ENCODE measurements around the gene INTS6.

DNA sequence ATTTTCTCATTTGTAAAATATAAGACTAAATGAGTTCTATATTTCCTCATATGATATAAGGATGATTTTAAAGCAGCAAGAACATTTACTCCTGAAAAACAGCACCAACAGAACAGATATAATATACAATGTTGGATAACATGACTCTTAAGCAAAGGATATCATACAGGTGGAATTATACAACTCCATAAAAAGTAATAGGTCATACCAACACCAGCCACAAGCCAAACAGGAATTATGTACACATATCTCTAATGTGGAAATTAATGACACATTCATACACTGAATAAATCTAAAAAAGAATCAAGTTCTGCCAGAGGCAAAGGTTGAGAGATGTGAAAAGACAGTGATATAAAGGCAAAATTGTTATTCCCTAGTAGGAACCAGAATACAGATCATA lies 25.9 kb downstream of the INTS6 start:
- no peak for TF ChIP-seq EZH2 (IDR thresholded peaks at IDR 0.05; ENCODE audit: insufficient read depth, poor library complexity, severe bottlenecking)
- TF ChIP-seq EZH2phosphoT487 (IDR thresholded peaks at IDR 0.05; ENCODE audit: insufficient read depth, low read depth), result no peak
